ENCODE data around the gene ITPK1. TPM values are rescaled to one million over a fixed set of nuclear protein-coding genes. Genes with fewer than 3 reads are reported as not detected.

The ITPK1 gene
- total RNA-seq, 1 donor: 25.0 TPM

DNA sequence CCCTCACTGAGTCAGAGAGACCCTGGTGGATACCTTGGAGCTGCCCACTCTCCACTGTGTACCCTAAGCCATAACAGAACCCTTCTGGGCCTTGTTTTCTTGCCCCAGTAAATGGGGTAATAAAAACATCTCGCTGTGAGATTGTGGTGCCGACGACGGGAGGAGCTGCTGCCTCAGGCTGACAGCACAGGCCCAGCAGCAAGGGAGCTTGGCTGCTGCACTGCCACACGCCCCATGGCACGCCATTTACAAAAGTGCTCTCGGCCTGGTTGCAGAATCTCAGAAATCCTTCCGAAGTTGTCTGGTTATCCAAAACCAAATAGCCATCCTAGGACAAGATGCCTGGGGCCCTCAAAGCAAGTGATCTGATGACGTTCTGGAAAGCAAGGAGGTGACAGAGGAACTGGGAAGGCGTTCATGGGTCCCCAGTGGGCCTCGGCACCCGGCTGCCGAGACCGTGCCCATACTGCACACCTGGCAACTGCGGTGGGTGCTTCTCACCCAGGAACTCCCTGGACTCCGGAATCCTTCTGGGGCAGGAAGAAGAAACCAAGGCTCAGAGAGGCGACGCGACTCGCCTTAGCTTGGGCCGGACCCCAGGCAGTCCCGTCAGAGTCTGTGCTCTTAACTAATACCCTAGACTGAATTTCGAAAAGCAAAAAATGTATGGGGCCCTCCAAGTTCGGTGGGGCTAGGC is 166.1 kb downstream of the ITPK1 start:
- DNase-seq (ENCODE audit: insufficient read length, low spot score, missing footprints): no peak

DNA sequence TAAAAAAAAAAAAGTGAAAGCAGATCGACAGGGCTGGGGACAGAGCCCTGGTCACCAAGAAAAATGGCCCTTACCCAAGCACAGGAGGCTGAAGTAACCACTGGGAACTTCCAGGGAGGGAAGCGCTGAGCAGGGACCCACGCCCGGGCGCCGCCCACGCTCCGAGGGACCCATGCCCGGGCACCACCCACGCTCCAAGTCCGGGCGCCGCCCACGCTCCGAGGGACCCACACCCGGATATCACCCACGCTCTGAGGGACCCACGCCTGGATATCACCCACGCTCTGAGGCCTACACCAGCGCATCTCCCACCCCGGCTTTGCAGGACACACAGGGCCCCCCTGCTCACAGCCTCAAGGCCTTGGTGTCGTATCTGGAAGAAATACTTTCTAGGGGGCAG is 167.1 kb downstream of the ITPK1 start:
- no peaks in the 10 kb centered on the region for H3K4me1 ChIP-seq (ENCODE audit: insufficient read depth, low read length)
- H3K4me3 ChIP-seq (ENCODE audit: insufficient read depth, low read length): no peak overlapping the region
- H3K9me3 ChIP-seq (ENCODE audit: low read depth, low read length): no peaks in the 10 kb centered on the region
- no peaks in the 10 kb centered on the region for H3K27me3 ChIP-seq (ENCODE audit: insufficient read depth, low read length)
- no peak for DNase-seq (ENCODE audit: insufficient read length, low spot score, missing footprints)
- H3K36me3 ChIP-seq (ENCODE audit: insufficient read depth, low read length): no peaks in the 10 kb centered on the region
- H3K4me2 ChIP-seq (ENCODE audit: insufficient read depth, low read length): no peak overlapping the region
- H2AFZ ChIP-seq (ENCODE audit: low read length): no peak overlapping the region
- H4K20me1 ChIP-seq (ENCODE audit: insufficient read depth, low read length): peaks cover 3% of the 10 kb centered on the region
- H3K27ac ChIP-seq (ENCODE audit: low read depth, low read length): no peak overlapping the region
- H3K79me2 ChIP-seq (ENCODE audit: insufficient read depth, low read length): no peaks in the 10 kb centered on the region
- TF ChIP-seq, protein P1, sequence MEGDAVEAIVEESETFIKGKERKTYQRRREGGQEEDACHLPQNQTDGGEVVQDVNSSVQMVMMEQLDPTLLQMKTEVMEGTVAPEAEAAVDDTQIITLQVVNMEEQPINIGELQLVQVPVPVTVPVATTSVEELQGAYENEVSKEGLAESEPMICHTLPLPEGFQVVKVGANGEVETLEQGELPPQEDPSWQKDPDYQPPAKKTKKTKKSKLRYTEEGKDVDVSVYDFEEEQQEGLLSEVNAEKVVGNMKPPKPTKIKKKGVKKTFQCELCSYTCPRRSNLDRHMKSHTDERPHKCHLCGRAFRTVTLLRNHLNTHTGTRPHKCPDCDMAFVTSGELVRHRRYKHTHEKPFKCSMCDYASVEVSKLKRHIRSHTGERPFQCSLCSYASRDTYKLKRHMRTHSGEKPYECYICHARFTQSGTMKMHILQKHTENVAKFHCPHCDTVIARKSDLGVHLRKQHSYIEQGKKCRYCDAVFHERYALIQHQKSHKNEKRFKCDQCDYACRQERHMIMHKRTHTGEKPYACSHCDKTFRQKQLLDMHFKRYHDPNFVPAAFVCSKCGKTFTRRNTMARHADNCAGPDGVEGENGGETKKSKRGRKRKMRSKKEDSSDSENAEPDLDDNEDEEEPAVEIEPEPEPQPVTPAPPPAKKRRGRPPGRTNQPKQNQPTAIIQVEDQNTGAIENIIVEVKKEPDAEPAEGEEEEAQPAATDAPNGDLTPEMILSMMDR (IDR thresholded peaks at IDR 0.05; ENCODE audit: extremely low read depth, low read depth, low read length): no peak

More for the DNA sequence above, 166.1 kb downstream of the ITPK1 start:
- no peaks in the 10 kb centered on the region for H3K27me3 ChIP-seq (ENCODE audit: insufficient read depth, low read length)
- peaks cover 3% of the 10 kb centered on the region for H4K20me1 ChIP-seq (ENCODE audit: insufficient read depth, low read length)
- no peak overlapping the region for H3K4me3 ChIP-seq (ENCODE audit: insufficient read depth, low read length)
- H3K9me3 ChIP-seq (ENCODE audit: low read depth, low read length): no peaks in the 10 kb centered on the region
- H3K79me2 ChIP-seq (ENCODE audit: insufficient read depth, low read length): no peaks in the 10 kb centered on the region
- H3K4me2 ChIP-seq (ENCODE audit: insufficient read depth, low read length): no peak overlapping the region
- H2AFZ ChIP-seq (ENCODE audit: low read length): no peak overlapping the region
- H3K4me1 ChIP-seq (ENCODE audit: insufficient read depth, low read length): no peaks in the 10 kb centered on the region
- TF ChIP-seq, protein P1 (IDR thresholded peaks at IDR 0.05; ENCODE audit: extremely low read depth, low read depth, low read length): no peak
- no peaks in the 10 kb centered on the region for H3K36me3 ChIP-seq (ENCODE audit: insufficient read depth, low read length)
- no peak overlapping the region for H3K27ac ChIP-seq (ENCODE audit: low read depth, low read length)

DNA sequence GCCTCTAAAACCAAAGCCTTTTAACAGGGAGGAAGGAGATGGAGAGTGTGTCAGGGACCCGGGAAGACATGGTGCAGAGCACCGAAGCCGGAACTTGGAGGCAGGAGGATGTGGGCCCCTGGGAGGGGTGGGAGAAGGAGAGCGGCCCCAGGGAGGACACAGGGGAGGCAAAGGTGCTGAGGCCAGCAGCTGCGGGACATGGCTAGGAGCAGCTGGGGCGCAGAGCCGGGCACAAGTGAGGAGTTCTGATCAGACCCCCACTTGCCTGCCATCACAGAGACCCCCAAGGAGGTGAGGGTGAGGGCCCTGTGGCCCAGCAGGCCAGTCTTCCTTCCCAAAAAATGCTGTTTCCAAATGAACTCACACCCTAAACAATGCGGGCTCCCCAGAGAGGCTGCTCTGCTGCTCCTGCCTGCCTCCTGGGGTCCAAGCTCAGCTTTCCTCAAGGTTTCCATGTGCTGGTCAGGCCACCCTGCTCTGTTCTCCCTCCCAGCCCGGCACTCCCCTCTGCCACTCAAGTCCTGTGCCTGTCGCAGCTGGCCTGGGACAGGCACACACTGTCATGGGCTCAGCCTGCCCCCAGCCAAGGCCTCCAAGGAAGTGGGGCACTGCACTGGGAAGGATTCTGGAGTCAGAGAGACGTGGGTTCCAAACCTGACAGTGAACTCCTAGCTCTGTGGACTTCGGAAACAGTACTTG is 168.7 kb downstream of the ITPK1 start:
- Histone ChIP-seq H3K36me3 (ENCODE audit: insufficient read depth, low read length) (no peaks in the 10 kb centered on the region), H4K20me1 (ENCODE audit: insufficient read depth, low read length) (peaks cover 3% of the 10 kb centered on the region), H3K4me3 (ENCODE audit: insufficient read depth, low read length) (no peak overlapping the region), H3K4me2 (ENCODE audit: insufficient read depth, low read length) (no peak overlapping the region), H3K27me3 (ENCODE audit: insufficient read depth, low read length) (no peaks in the 10 kb centered on the region), H3K9me3 (ENCODE audit: low read depth, low read length) (no peaks in the 10 kb centered on the region), H3K79me2 (ENCODE audit: insufficient read depth, low read length) (no peaks in the 10 kb centered on the region), H3K27ac (ENCODE audit: low read depth, low read length) (no peak overlapping the region), H3K4me1 (ENCODE audit: insufficient read depth, low read length) (no peaks in the 10 kb centered on the region), H2AFZ (ENCODE audit: low read length) (no peak overlapping the region)
- no peak for DNase-seq (ENCODE audit: insufficient read length, low spot score, missing footprints)
- TF ChIP-seq, protein P1 (IDR thresholded peaks at IDR 0.05; ENCODE audit: extremely low read depth, low read depth, low read length): no peak

All from osteoblast (primary cell).